ENCODE results near the gene GPR52. TPM values are rescaled to one million over a fixed set of nuclear protein-coding genes. Genes with fewer than 3 reads are reported as not detected.

Gene GPR52
- total and polyA plus RNA-seq, 9 donors = 0.89 TPM; not detected in 8

GRCh38 chr1:174414203-174414602 lies 33.6 kb upstream of the GPR52 start:
- DNase-seq = no peak
- Histone ChIP-seq H3K4me3 (ENCODE audit: low read length) (no peak overlapping the region), H3K4me1 (ENCODE audit: control insufficient read depth, insufficient read depth, low read length) (no peaks in the 10 kb centered on the region), H3K9me3 (replicated peaks; ENCODE audit: control insufficient read depth, low read depth, low read length) (no peaks in the 10 kb centered on the region), H3K27ac (ENCODE audit: low read length) (no peak overlapping the region), H3K27me3 (ENCODE audit: control insufficient read depth, insufficient read depth, low read length) (no peaks in the 10 kb centered on the region), H3K36me3 (ENCODE audit: control insufficient read depth, insufficient read depth, low read length) (no peaks in the 10 kb centered on the region)
- no CpG with 5 or more reads among the region's 1 CpG for WGBS (ENCODE audit: insufficient coverage)

GRCh38 chr1:174415506-174415905 lies 32.3 kb upstream of the GPR52 start:
- no peak for DNase-seq
- Histone ChIP-seq H3K27me3 (ENCODE audit: control insufficient read depth, insufficient read depth, low read length) (no peaks in the 10 kb centered on the region), H3K9me3 (replicated peaks; ENCODE audit: control insufficient read depth, low read depth, low read length) (no peaks in the 10 kb centered on the region), H3K4me3 (ENCODE audit: low read length) (no peak overlapping the region), H3K4me1 (ENCODE audit: control insufficient read depth, insufficient read depth, low read length) (no peaks in the 10 kb centered on the region), H3K36me3 (ENCODE audit: control insufficient read depth, insufficient read depth, low read length) (no peaks in the 10 kb centered on the region), H3K27ac (ENCODE audit: low read length) (no peak overlapping the region)
- WGBS (ENCODE audit: insufficient coverage) = no CpG with 5 or more reads among the region's 2 CpGs

- DNase-seq = no peak
- Histone ChIP-seq H3K27me3 (ENCODE audit: control insufficient read depth, insufficient read depth, low read length) (no peaks in the 10 kb centered on the region), H3K27ac (ENCODE audit: low read length) (no peak overlapping the region), H3K4me3 (ENCODE audit: low read length) (no peak overlapping the region), H3K4me1 (ENCODE audit: control insufficient read depth, insufficient read depth, low read length) (no peaks in the 10 kb centered on the region), H3K36me3 (ENCODE audit: control insufficient read depth, insufficient read depth, low read length) (no peaks in the 10 kb centered on the region), H3K9me3 (replicated peaks; ENCODE audit: control insufficient read depth, low read depth, low read length) (no peaks in the 10 kb centered on the region)
- WGBS (ENCODE audit: insufficient coverage) = no CpG with 5 or more reads among the region's 2 CpGs
Observed at GRCh38 chr1:174417921-174418320, 29.8 kb upstream of the GPR52 start.

- no peak for DNase-seq
- H3K4me3 ChIP-seq (ENCODE audit: low read length) = no peak overlapping the region
- no peaks in the 10 kb centered on the region for H3K36me3 ChIP-seq (ENCODE audit: control insufficient read depth, insufficient read depth, low read length)
- no peaks in the 10 kb centered on the region for H3K27me3 ChIP-seq (ENCODE audit: control insufficient read depth, insufficient read depth, low read length)
- no peaks in the 10 kb centered on the region for H3K9me3 ChIP-seq (replicated peaks; ENCODE audit: control insufficient read depth, low read depth, low read length)
- no peaks in the 10 kb centered on the region for H3K4me1 ChIP-seq (ENCODE audit: control insufficient read depth, insufficient read depth, low read length)
- H3K27ac ChIP-seq (ENCODE audit: low read length) = no peak overlapping the region
Observed at GRCh38 chr1:174425121-174425520, 22.6 kb upstream of the GPR52 start.

GRCh38 chr1:174426153-174426552 lies 21.6 kb upstream of the GPR52 start:
- DNase-seq = no peak
- no CpG with 5 or more reads among the region's 3 CpGs for WGBS (ENCODE audit: insufficient coverage)

GRCh38 chr1:174428033-174428432 lies 19.7 kb upstream of the GPR52 start:
- WGBS (ENCODE audit: insufficient coverage) = no CpG with 5 or more reads among the region's 3 CpGs
- H3K4me3 ChIP-seq (ENCODE audit: low read length) = no peak overlapping the region
- no peak overlapping the region for H3K27ac ChIP-seq (ENCODE audit: low read length)
- no peaks in the 10 kb centered on the region for H3K9me3 ChIP-seq (replicated peaks; ENCODE audit: control insufficient read depth, low read depth, low read length)
- H3K36me3 ChIP-seq (ENCODE audit: control insufficient read depth, insufficient read depth, low read length) = no peaks in the 10 kb centered on the region
- no peaks in the 10 kb centered on the region for H3K4me1 ChIP-seq (ENCODE audit: control insufficient read depth, insufficient read depth, low read length)
- no peaks in the 10 kb centered on the region for H3K27me3 ChIP-seq (ENCODE audit: control insufficient read depth, insufficient read depth, low read length)
- no peak for DNase-seq

More at GRCh38 chr1:174426153-174426552, 21.6 kb upstream of the GPR52 start:
- Histone ChIP-seq H3K9me3 (replicated peaks; ENCODE audit: control insufficient read depth, low read depth, low read length) (no peaks in the 10 kb centered on the region), H3K36me3 (ENCODE audit: control insufficient read depth, insufficient read depth, low read length) (no peaks in the 10 kb centered on the region), H3K27ac (ENCODE audit: low read length) (no peak overlapping the region), H3K4me1 (ENCODE audit: control insufficient read depth, insufficient read depth, low read length) (no peaks in the 10 kb centered on the region), H3K27me3 (ENCODE audit: control insufficient read depth, insufficient read depth, low read length) (no peaks in the 10 kb centered on the region), H3K4me3 (ENCODE audit: low read length) (no peak overlapping the region)

GRCh38 chr1:174428739-174429138 lies 19.0 kb upstream of the GPR52 start:
- Histone ChIP-seq H3K27ac (ENCODE audit: low read length) (no peak overlapping the region), H3K4me1 (ENCODE audit: control insufficient read depth, insufficient read depth, low read length) (no peaks in the 10 kb centered on the region), H3K27me3 (ENCODE audit: control insufficient read depth, insufficient read depth, low read length) (no peaks in the 10 kb centered on the region), H3K9me3 (replicated peaks; ENCODE audit: control insufficient read depth, low read depth, low read length) (no peaks in the 10 kb centered on the region), H3K4me3 (ENCODE audit: low read length) (no peak overlapping the region), H3K36me3 (ENCODE audit: control insufficient read depth, insufficient read depth, low read length) (no peaks in the 10 kb centered on the region)
- no peak for DNase-seq

GRCh38 chr1:174433451-174433850 lies 14.3 kb upstream of the GPR52 start:
- Histone ChIP-seq H3K4me3 (ENCODE audit: low read length) (no peak overlapping the region), H3K36me3 (ENCODE audit: control insufficient read depth, insufficient read depth, low read length) (no peaks in the 10 kb centered on the region), H3K27ac (ENCODE audit: low read length) (no peak overlapping the region), H3K27me3 (ENCODE audit: control insufficient read depth, insufficient read depth, low read length) (no peaks in the 10 kb centered on the region), H3K9me3 (replicated peaks; ENCODE audit: control insufficient read depth, low read depth, low read length) (no peaks in the 10 kb centered on the region), H3K4me1 (ENCODE audit: control insufficient read depth, insufficient read depth, low read length) (no peaks in the 10 kb centered on the region)
- DNase-seq = no peak
- no CpG with 5 or more reads among the region's 1 CpG for WGBS (ENCODE audit: insufficient coverage)

GRCh38 chr1:174445351-174445750 lies 2.4 kb upstream of the GPR52 start:
- no peaks in the 10 kb centered on the region for H3K9me3 ChIP-seq (replicated peaks; ENCODE audit: control insufficient read depth, low read depth, low read length)
- H3K36me3 ChIP-seq (ENCODE audit: control insufficient read depth, insufficient read depth, low read length) = no peaks in the 10 kb centered on the region
- no peaks in the 10 kb centered on the region for H3K27me3 ChIP-seq (ENCODE audit: control insufficient read depth, insufficient read depth, low read length)
- no peak for DNase-seq
- no peak overlapping the region for H3K27ac ChIP-seq (ENCODE audit: low read length)
- H3K4me1 ChIP-seq (ENCODE audit: control insufficient read depth, insufficient read depth, low read length) = no peaks in the 10 kb centered on the region
- no peak overlapping the region for H3K4me3 ChIP-seq (ENCODE audit: low read length)

GRCh38 chr1:174445817-174446216 lies 1.9 kb upstream of the GPR52 start:
- H3K4me3 ChIP-seq (ENCODE audit: low read length) = no peak overlapping the region
- DNase-seq = no peak
- no peaks in the 10 kb centered on the region for H3K36me3 ChIP-seq (ENCODE audit: control insufficient read depth, insufficient read depth, low read length)
- no peaks in the 10 kb centered on the region for H3K27me3 ChIP-seq (ENCODE audit: control insufficient read depth, insufficient read depth, low read length)
- 54% methylated on average over 2 of the region's 6 CpGs for WGBS (ENCODE audit: insufficient coverage)
- H3K4me1 ChIP-seq (ENCODE audit: control insufficient read depth, insufficient read depth, low read length) = no peaks in the 10 kb centered on the region
- no peaks in the 10 kb centered on the region for H3K9me3 ChIP-seq (replicated peaks; ENCODE audit: control insufficient read depth, low read depth, low read length)
- H3K27ac ChIP-seq (ENCODE audit: low read length) = no peak overlapping the region

GRCh38 chr1:174448531-174448883 lies 743 bp downstream of the GPR52 start:
- DNase-seq = no peak
- WGBS (ENCODE audit: insufficient coverage) = 86% methylated on average over 4 of the region's 5 CpGs
- H3K4me3 ChIP-seq (ENCODE audit: low read length) = no peak overlapping the region
- no peaks in the 10 kb centered on the region for H3K27me3 ChIP-seq (ENCODE audit: control insufficient read depth, insufficient read depth, low read length)
- H3K36me3 ChIP-seq (ENCODE audit: control insufficient read depth, insufficient read depth, low read length) = no peaks in the 10 kb centered on the region
- H3K9me3 ChIP-seq (replicated peaks; ENCODE audit: control insufficient read depth, low read depth, low read length) = no peaks in the 10 kb centered on the region
- H3K4me1 ChIP-seq (ENCODE audit: control insufficient read depth, insufficient read depth, low read length) = no peaks in the 10 kb centered on the region
- no peak overlapping the region for H3K27ac ChIP-seq (ENCODE audit: low read length)

Data from muscle of leg (tissue), 11 donors.